IPS DF 4.7 (cell line): ENCODE results near the gene DPEP2.
"Not testable (repeated sequence)": the region's sequence is repeated elsewhere in the genome, so short reads cannot be mapped to it uniquely, and the experiment has no call there.

Experiments
- DNase-seq: peaks from one replicate; pipeline ENCODE4 v3.0.0-alpha.2; 2013; ENCODE audit warnings: low spot score; ENCODE audit errors: extremely low read depth

DPEP2 gene

DNA sequence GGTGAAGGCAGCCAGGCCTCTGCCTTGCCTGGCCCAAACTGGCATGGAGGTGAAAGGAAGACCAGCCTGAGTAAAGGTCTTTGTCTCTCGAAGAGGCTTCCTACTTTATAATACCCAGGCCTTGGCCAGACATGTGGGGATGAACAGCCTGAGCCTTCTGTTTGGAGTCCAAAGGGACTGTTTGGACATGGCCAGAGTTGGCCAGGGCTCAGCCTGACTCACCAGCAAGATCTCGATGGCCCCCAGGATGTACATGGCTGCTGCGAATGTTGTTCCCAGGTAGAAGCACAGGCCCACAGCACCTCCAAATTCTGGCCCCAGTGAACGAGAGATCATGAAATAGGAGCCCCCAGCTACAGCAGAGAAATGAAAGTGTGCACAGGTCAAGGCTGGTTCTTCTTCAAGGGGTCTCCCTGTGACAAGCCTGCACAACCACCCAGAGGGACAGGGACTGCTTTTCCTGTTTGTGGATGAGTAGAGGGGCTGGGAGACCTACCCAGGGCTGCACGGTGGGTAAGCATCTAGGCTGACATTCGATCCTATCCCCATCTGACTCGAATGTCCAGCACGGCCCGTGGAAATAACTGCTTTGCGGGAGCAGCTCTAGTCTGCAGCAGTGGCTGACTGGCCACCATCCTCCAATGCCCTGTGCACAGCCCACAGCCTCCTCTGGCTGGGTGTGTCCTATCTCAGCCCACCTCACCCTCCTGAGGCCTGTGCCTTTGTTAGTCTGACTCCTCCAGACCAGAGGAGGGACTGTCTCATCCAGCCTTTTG lies 44.7 kb downstream of the DPEP2 start:
- DNase-seq, result no peak

DNA sequence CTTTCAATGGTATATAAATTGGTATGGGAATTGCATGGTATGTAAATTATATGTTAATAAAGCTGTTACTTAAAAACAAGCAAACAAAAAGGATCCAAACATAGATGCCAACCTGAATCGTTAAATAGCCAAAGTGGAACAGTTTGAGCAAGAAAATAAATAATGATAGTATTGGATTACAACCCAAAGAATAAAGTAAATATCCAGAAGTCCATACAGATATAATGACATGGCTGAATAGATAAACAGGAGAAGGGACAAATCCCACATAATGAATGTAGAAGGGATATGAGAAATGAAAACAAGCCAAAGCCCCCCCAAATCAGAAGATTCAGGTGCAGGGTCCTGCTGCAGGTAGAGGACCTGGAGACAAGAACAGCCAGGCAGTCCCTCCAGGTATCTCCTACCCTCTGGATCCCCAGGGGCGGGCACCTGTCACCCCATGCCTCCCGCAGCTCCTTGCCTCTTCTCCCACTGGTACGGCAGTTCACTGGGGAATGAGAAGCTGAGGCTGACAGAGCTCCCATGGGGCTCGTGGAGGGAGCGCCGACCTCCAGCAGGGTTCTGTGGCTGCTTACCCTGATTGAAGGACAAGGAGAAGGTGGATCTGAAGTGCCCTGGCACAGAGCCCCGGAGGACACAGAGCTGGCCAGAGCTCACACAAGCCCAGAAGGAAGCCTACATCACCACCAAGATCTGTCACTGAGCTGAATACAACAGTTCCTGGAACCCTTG lies 45.5 kb downstream of the DPEP2 start:
- no peak for DNase-seq

DNA sequence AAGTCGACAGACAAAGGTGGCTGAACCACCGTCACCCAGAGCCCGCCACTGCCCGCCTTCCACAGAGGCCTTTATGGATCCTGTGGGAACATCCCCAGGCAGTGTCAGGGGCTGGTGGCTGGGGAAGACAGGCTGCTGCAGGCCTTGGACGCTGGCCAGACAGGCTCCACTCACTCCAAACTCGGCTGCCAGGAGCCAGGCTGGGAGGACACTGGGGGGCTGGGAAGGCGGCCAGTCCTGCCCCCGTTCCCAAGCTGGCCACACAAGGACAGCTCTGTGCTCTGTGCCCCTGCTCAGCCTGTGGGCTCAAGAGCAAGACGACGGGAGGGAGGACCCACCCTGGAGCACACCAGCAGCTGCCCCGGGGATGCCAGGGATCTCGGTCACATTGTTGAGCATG lies 47.8 kb downstream of the DPEP2 start:
- DNase-seq, result no peak

DNA sequence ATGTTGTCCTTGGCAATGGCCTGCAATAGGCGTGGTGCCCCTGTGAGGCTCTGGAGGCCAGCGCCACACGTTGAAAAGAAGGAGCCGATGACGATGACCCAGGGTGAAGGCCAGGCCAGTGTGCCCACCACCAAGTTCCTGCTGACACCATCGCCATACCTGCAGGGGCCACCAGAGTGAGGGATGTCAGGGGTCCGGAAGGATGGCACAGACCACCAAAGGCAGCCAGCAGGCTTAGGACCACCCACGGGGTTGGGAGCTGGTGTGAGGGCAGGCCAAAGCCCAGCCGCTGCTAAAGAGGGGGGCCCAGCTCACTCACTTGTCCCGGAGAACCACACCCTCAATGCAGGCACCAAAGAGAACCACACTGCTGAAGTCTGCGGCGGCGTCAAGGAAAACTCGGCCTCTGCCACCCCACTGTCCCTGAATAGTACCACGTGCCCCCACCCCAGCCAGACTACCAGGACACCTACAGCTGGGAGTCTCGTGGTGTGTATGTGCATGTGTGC lies 48.9 kb downstream of the DPEP2 start:
- DNase-seq, result no peak

DNA sequence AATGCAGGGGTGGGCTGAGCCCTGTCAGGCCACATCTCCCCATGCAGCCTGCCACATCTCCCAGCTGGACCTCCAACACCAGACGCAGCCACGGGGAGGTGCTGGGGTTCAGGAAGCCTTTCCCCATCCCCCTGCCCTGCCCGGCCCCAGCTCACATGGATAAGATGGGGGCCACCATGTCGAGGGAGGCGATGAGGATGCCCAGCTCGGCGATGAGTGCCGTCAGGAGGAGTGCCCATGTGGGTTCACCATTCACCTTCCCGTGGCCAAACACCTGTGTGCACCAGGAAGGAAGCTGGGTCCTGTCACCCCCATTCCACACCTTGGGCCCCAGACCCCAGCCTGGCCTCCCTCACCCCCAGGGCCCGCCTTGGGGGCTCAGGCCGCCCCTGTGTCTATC lies 49.6 kb downstream of the DPEP2 start:
- DNase-seq, result no peak

DNA sequence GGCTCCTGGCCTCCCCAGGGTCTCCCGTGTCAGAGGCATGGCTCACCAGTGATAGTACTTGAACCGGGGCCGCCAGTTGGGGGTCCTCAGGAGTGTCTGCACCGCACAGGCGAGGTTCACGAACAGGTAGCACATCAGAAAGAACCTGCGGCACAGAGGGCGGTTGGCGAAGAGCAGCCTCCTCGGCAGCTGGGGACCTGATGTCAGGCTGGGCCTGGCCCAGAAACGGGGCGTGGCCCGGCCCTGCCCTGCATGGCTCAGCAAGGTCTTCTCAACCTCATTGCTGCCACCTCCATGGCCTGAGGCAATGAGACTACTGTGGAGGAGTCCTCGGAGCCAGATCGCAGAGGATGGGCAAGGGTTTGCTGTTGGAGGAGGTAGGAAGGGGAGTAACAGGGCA lies 51.3 kb downstream of the DPEP2 start:
- no peak for DNase-seq

DNA sequence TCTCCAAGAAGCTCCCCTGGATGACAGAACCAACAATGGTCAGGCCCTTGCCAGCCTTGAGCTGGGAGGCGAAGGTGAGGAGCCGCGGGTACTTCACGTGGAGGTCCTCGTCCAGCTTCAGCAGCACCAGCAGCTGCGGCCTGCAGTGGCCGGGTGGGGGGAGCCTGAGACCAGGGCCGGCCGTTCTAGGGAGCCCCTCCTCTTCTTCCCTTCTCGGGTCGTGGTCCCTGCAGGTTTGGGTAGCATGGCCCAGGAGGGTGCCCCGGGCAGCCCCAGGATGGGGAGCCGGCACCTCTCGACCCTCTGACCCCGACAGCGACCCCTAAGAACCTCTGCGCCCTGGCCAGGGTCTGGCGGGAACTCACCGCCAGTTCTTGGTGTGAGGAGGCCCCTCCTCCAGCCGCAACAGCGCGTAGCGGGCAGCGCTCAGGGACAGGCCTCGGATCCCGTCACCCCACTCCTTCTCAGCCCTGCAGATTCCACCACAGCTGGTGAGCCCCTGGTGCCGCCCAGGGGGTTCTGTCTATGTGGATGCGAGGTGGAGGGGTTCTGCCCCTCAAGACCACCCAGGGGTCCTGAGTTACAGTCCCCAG lies 52.2 kb downstream of the DPEP2 start:
- no peak for DNase-seq

DNA sequence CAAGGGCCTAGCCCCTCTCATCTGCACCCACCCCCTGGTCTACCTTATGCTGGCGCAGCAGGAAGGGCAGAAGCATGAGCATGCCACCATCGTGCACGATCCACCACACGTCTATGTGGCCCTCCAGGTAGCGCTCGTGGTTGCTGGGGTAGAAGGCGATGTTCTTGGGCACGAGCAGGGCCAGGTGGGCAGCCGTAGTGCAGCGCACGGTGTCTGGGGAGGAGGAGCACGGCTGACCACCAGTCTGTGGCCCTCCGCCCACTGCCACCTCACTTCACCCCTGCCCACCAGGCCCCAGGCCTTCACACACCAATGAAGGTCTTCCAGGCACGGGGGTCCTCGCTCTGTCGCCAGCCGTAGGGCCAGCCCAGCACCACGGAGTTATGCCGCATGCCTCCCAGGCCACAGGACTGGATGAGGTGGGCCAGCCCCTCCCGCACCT lies 53.1 kb downstream of the DPEP2 start:
- no peak for DNase-seq

DNA sequence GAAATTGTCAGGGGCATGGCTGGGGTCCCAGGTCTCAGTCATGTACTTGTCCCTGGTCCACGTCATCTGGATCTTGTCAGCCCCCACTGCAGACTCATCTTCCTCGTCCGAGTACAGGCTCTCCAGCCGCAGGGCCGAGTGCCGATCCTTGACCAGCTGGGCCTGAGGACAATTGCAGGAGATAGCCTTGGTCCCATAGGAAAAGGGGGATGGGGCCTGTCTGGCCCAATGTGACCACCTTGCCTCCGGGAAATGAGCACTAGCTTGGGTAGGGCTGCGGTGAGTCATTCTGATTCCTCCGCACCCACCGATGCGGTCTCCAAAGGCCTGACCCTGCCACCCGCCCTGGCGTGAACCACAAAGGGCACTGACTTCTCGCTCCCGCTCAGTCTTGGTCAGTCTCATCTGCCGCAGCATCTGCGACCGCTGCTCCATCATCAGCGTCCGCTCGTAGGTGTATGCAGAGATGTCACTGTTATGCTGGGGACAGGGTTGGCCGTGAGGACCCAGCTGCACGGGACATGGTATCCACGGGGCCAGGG lies 53.8 kb downstream of the DPEP2 start:
- DNase-seq, result no peak

DNA sequence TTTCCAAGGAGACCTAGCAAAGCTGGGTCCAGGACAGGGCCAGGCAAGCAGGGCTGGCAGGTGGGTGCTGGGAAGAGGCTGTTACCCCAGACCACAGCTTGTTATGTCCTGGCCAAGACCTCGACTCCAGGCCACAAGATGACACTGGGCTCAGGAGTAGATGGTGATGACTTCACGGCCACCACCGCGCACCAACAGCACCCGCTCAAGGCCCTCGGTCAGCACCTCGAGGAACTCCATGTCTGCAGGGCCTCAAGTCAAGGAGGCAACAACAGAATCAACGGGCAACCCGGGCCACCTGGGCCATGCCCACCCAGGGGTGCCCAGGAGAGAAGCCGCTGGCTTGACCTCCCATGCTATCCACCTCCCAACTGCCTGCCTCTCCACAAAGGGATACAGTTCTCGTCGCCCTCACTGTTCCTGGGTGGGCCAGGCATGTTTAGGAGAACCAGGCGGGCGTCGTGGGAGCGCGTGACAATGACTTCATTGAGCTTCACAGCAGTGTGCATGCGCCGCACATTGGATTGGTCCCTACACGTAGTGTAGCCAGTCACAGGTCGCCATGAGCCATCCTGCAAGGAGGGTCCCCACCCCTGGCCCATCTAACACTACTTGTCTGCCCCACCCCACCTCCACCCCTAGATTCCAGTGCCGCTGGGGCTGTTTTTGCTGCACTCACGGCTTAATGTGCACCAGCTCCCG lies 54.4 kb downstream of the DPEP2 start:
- DNase-seq, result no peak

DNA sequence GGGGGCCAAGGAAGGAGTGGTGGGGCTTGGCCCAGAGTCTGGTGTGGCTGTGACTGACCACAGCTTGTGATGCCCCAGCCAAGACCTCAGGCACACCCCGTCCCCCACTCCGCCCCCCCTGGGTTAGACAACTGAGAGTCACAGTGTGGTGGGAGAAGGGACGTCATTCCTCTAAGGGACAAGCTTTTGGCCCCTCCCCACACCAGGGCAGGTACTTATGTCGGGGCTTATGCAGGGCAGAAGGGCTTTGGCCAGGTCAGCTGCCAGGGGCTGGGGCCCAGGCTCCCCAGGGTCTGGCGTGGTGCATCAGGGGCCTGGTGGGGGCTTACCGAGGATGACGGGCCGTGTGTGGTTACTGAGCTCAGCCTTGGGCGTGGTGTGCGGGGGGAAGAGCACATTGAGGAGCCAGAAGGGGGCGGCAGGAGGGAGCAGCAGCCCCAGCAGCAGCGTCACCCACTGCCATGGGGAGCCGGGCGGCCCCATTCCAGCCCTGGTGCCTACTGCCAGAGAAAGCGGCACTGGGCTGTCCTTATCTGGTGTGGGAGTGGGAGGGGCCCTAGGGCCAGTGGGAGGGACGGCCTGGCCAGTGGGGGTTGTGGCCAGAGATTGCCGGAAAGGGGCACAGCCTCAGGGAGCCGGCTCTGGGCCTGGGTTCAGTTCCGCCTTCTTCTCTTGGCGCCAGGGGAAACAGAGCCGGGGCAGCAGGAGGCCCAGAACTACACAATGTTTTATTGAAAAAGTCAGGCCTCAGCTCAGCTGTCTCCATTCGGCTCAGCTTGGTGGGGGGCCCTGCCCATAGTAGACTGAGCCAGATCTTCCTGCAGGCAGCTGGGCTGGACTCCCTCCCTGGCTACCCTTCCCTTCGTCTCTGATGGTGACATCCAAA lies 55.4 kb downstream of the DPEP2 start, which contains the start of gene LCAT:
Gene LCAT, minus strand, starts transcription at position 502 of the 886 bp plus-strand sequence. Its CDS starts 19 bp downstream, at position 483.
- DNase-seq, result no peak

DNA sequence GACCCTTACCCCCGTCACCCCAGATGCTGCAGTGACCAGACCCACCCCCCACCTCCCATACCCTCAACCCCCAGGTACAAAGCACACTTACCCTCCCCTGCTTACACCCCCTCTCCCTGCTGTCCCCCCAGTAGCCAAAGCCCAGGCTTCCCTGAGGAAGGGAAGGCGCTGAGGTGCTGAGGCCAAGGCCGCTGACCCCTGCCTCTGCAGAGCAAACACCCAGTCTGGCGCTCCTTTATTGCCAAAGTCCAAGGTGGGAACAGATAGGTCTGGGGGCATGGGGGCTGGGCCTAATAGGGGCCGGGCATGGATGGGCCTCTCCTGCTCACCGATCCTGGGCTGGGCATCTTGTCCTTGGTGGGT lies 56.0 kb downstream of the DPEP2 start:
- DNase-seq, result no peak

DNA sequence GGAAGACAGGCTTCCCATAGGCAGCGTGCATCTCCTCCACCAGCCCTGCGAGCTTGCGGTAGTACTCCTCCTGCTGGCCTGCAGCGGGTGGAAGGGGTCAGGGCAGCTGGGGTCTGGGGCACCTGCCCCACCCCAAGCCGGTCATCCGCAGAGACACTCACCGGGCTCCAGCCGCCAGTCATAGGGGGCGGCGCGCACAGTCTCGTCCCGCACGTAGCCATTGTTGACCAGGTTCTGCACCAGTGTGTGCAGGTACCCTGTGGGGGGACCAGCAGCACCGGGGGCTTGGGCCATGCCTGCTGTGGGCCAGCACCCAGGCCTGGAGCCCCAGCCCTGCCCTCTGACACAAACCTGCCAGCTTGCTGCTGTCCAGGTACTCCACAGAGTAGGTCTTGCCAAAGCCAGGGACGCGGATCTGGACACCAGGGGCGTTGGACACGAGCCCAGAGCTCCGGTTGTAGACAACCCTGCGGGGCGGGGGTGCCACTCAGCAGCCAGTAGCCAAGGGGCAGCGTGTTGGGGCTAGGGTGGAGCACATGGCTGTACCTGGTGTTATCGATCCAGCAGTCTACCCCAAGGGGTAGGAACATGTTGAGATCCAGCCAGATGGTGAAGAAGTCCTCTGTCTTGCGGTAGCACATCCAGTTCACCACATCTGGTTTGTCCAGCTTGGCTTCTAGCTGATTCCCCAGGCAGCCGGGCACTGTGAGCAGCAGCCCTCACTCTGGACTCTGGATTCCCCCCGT lies 56.6 kb downstream of the DPEP2 start:
- no peak for DNase-seq

DNA sequence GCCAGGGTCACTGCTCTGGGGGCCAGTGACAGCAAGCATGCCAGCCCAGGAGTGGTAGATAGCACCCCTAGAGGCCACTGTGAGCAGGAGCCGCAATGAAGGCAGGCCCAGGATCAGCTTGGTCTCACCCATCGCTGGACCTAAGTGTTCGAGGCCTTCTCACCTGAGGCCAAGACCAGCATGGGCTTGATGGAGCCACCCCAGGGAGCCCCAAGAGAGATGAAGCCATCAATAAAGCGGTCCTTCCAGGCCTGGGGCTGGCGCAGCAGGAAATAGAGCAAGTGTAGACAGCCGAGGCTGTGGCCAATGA lies 57.1 kb downstream of the DPEP2 start:
- no peak for DNase-seq

DNA sequence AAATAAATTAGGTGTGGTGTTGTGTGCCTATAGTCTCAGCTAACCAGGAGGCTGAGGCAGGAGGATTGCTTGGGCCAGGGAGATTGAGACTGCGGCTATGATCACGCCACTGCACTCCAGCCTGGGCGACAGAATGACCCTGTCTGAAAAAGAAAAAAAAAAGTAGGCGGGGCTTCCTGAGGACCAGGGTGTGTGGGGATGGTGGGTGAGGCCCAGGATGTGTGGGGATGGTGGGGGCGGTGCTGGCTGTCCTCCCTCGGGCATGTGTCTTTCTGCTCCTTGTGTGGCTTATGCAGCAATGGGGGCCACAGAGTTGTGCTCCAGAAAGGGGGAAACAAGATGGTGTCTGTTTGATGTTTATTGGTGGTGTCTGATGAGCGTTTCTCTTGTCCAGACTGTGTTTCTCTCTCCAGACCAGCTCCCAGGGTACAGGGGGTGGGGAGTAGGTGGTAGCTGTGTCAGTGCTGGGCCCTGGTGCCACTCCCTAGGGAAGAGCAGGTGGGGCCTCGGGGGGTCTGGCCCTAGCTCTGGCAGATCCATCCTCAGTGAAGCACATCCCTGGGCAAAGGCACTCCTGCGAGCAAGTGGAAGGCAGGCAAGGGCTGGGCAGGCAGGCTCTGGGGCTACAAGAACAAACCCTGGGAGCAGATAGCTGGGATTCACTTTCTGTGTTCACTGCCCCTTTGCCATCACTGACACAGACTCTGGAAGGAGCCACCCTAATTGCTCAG lies 57.6 kb downstream of the DPEP2 start:
- no peak for DNase-seq

DNA sequence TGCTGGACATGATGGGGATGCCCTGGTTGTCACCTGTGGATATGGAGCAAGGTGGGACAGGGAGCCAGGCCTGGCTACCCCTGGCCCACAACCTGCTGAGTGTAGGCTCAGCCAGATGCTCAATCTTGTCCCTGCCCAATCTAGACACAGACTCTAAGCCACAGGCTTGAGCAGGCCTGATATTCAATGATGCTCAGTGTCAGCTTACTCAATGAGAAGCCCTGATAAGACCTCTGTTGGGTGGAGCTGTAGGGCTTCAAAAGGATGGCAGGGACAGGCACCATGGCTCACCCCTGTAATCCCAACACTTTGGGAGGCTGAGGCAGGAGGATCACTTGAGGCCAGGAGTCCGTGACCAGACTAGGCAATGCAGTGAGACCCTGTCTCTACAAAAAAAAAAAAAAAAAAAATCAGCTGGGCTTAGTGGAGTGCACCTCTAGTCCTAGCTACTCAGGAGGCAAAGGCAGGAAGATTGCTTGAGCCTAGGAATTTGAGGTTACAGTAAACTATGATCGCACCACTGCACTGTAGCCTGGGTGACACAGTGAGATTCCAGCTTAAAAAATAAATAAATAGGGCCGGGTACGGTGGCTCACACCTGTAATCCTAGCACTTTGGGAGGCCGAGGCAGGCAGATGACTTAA lies 58.7 kb downstream of the DPEP2 start:
- no peak for DNase-seq

DNA sequence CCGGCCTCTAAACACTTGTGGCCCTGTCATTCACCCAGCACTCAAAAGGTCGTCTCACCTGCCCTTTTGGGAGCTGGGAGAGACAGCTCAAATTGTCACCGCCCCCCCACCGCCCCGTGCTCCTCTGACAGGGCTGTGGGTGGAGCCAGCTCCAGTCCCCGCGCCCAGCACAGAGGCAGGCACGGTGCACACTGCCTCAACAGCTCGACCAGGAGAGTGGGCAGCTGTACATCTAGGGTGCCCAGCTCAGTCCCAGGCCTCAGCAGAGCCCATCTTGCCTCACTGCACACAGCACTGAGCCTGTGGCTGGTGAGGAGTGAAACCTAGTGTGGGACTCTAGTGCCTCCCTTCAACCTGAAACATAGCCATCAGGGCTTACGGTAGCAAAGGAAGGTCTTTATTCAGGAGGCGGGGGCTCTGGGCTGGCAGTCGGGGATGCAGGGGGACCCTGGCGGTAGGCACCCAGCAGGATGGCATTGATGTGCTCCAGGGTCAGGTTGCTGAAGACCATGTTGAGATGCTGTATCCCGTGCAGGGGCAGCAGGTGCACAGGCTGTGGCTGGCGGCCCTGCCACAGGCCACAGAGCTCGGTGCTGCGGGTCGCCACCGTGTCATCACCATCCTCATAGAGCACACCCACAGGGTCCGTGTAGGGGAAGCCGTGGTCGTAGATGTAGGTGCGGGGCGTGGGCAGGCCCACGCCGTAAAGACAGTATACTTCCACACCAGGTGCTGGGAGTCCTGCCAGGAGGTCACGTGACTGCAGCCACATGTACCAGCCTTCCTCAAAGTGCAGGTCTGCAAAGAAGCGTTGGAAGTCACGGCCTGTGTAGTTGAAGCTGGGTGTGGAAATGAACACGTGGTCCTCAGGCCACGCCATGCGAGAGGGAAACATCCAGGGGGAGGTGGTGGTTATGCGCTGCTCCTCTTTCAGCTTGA lies 59.5 kb downstream of the DPEP2 start:
- DNase-seq, result no peak

DNA sequence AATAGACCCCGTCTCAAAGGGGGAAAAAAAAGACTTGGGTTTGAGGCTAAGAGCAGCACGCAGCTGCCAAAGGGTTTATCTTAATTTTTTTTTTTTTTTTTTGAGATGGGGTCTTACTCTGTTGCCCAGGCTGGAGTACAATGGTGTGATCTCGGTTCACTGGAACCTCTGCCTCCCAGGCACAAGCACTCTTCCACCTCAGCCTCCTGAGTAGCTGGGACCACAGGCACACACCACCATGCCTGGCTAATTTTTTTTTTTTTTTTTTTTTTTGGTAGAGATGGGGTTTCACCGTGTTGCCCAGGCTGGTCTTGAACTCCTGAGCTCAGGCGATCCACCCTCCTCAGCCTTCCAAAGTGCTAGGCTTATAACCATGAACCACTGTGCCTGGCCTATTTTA lies 61.6 kb downstream of the DPEP2 start:
- not testable (repeated sequence) for DNase-seq
